ENCODE data around the gene BRD7.

The BRD7 gene

DNA sequence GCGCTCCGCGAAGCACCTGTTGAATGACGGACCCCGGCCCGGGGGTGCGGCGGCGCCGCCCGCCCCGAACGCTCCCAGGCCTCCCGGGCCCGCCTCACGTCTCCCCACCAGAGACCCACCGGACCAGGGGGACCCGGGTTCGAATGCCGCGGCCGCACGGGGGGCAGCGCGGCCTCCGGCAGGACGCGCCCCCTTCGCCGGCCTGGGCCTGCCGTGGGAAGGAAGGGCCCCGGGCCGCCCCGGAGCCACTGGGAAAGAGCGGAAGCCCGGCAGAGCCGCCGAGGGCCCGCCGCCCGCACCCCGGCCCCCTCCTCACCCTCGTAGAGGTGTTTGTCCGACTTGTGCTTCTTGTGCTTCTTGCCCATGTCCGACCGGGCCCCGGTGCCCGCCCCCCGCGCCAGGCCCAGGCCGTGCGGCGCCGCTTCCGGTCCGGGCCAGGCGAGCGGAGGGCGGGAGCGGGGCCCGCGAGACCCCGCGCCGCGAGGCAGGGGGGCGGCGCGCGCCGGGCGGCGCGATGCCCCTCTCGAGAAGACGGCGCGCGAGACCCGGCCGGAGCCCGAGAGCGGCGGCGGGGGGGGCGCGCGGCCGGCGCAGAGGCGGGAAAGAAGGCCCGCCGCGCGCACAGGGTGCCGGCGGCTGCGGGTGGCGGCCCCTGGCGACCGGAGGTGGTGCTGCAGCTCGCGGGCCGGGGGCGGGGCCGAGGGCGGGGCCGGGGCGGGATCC is at the start of gene BRD7:
Gene BRD7, minus strand, starts transcription at position 579 of the 723 bp plus-strand sequence. Its CDS starts 214 bp downstream, at position 365.
- DNase-seq, result no peak

DNA sequence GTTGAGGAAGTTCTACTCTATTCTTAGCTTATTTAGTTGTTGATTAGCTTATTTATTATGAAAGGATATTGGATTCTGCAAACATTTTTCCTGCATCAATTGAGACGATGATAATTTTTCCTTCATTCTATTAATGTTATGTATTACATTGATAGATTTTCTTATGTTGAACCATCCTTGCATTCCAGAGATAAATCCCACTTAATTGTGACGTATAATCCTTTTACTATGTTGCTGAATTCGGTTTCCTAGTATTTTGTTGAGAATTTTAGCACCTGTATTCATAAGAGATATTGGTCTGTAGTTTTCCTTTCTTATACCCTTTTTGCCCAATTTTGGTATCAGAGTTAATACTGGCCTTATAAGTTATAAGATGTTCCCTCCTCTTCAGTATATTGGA is 47.6 kb upstream of the BRD7 start:
- DNase-seq, result no peak

DNA sequence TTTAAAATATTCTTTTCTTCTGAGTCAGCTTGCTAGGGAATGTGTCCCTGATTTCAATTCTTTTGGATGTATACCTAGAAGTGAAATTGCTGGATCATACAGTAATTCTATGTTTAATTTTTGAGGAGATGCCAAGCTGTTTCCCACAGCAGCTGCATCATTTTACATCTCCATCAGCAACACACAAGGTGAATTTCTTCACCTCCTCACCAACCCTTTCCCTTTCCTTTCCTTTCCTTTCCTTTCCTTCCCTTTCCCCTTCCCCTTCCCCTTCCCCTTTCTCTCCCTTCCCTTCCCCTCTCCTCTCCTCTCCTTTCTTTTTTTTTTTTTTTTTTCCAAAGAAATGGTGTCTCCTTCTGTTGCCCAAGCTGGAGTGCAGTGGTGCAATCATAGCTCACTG is 45.4 kb upstream of the BRD7 start:
- no peak for DNase-seq

DNA sequence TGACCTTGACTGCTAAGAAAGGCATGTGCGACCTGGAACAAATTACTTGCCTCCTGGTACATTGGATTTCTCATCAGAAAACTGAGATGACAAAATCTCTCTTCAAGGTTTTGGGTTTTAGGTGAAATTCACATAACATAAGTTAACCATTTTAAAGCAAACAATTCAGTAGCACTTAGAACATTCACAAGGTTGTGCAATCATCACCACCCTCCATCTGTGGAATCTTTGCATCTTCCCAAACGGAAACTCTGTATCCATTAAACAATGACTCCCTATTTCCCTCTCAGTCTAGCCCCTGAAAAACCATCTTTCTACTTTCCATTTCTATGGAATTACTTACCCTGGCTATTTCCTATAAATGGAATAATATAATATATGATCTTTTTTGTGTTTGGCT is 42.2 kb upstream of the BRD7 start:
- no peak for DNase-seq

DNA sequence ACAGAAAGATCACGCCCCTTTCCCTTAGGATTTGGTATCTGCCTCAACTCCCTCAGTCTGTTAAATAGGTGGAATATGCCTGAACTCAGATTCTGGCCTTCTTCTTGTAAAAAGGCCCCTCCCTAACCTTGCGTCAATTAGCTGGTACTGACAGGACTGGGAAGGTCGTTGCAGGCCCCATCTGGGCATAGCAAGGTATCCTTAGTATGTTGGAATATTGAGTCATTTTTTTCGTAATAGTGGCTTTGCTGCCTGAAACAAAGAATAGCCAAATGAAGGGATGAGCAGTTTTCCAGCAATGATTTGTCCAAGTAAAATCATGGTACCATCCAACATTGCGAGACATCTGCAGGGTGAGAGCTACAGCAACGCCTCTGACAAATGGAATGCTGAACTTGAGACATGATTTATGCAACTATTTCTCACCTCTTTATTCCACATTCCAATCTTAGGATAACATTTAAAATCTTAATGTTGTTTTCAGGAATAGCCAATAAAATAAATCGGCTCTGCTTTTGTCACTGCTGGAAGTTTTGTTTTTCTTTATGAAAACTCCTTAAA is 39.3 kb upstream of the BRD7 start:
- no peak for DNase-seq

DNA sequence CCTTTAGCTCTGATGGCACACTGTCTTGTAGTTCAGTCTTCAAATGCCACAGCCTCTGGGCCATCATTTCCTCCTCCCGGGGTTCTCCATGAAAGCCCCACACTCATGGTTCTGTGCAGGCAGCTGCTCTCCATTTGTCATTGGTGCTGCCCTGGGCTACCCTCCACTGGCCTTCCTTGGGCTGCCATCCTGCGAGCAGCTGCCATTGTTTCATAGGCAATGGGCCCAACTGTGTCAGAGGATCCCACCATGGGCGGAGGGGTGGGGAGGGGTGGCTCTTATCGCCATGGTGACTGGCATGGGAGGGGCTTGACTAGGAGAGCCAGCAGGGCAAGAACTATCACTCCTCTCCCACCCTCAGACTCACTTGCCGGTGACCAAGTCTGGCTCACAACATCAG is 38.6 kb upstream of the BRD7 start:
- no peak for DNase-seq

DNA sequence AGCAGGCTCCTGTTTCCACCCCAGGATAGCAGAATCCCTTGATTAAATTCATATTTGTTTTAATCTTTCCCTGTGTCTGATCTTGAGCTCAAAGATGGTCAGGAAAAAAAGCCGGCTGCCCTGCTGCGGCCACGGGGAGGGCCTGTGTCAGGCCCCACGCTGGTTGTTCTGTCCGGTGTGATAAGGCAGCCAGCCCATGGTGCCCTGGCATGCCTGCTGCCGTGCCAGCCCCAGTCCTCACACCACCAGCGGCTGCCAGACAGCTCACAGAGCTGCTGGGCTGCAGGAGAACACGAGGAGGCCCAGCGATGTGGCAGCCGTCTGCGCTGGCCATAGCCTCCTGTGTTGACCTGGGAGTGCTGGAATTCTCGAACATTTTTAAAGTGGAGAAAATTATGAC is 34.7 kb upstream of the BRD7 start:
- DNase-seq, result no peak

DNA sequence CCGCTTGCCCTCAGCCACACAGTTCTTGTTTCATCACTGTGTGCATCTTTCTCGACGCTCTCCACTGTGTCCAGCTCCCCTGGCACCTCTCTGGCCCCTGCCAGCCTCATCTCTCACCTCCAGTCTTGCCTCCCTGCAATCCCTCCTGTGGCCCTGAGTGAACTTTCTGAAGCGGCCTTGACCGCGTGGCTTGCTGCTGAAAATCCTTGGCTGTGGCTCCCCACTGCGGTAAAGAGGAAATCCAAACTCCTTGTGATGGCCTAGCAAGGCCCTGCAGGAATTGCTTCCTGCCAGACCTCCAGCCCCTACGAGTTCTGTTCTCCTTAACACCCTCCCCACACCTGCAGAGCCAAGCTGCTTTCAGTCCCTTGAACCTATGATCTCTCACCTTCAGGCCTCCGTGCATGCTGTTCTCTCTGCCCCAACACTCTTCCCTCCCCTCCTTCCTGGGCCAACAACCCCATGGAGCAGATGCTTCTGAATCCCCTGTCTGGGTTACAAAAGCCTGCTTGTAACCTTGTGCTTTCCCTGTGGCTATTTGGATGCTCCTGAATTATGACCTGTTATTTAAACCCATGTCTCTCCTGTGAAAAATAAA is 33.6 kb upstream of the BRD7 start:
- no peak for DNase-seq

DNA sequence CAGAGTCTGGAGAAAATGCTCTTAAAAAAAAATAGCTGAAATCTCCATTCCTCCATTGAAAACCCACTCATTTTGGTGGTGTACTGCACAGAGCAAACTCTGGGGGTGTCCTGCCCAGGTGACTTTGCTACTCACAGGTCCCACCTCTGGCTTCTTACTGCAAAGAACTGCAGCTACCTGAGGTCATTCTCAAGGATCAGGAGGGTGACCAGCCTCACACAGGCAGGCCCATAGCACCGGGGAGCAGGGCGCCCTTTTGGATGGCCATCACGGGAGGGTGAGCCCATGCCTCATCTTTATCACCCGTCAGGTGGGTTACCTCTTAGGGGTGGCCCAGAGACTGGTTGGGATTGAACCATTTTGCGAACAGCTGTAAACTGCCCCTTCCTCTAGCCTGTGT is 32.6 kb upstream of the BRD7 start:
- no peak for DNase-seq

DNA sequence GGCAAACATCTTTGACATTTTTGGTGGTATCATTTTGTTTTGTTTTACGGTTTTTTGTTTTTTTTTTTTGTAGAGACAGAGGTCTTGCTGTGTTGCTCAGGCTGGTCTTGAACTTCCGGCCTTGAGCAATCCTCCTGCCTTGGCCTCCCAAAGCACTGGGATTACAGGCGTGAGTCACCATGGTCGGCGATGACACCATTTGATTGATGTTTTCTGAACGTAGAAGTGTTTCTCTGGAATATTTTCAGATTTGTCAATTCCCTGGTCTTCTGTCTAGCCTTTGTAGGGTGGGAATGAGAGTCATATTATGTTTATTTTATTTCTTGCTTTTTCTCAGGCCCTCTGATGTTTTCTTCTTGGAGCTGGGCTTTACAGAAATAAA is 32.2 kb upstream of the BRD7 start:
- DNase-seq, result no peak

DNA sequence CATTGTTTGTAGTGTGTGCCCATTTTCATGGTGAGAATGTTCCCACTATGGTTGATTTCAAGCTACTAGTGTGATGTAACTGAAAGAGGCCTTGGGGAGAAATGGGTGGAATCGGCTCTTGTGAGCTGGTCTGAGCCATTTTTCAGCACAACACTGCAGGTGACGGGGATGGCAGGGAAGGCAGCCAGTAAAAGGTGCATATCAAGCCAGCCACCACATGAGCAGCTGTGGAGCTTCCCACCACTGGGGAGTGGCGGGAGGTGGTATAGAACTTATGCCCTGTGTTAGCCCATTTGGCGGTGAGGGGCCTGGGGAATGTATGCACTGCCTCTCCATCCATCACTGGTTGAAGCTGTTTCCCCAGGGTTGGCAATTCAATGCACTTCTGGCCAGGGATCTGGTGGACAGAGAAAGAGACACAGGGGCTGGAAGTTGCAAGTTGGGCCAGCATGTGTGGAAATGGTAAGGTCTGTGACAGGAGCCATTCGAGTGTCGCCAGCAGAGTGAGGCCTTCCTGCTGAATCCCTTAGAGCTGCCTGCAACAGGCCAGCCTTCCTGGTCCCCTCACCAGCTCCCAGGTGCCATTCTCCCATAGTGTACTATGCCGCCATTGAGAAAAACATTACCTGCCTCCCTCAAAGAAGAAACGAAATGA is 31.7 kb upstream of the BRD7 start:
- DNase-seq, result no peak

DNA sequence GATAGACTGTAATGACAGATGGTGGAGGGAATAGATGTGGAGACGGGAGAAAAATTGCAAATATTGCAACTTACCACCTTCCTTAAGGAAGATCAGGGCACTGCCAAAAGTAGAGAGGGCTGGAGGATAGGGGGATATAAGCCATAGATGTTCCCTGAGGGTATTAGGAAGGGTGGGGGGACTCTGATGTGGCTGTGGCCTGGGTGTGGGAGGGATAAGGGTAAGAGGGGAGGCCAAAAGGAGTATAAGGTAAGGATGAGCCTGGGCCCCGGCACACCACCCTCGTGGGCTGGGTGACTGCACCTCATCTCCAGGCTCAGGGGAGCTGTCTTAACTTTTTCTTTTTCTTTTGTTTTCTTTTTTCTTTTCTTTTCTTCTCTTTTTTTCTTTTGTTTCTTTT is 30.6 kb upstream of the BRD7 start:
- DNase-seq, result no peak

DNA sequence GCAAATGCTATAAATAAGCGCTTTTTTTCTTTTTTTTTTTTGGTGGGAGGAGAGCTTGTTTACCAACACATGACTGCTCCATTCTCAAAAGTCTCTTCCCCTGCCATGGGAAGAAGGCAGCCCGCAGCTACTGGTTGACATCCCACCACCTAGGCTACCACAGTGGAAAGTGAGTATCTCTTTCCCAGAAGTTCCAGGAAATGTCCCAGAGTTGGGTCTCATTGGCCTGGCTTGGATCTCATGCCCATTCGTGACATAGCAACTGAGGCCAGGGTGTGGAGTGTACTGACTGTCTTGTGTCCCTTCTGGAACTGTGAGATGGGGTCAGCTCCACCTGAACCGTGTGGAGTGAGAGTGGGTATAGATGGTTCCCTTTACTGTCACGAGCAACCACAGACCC is 29.5 kb upstream of the BRD7 start:
- no peak for DNase-seq

DNA sequence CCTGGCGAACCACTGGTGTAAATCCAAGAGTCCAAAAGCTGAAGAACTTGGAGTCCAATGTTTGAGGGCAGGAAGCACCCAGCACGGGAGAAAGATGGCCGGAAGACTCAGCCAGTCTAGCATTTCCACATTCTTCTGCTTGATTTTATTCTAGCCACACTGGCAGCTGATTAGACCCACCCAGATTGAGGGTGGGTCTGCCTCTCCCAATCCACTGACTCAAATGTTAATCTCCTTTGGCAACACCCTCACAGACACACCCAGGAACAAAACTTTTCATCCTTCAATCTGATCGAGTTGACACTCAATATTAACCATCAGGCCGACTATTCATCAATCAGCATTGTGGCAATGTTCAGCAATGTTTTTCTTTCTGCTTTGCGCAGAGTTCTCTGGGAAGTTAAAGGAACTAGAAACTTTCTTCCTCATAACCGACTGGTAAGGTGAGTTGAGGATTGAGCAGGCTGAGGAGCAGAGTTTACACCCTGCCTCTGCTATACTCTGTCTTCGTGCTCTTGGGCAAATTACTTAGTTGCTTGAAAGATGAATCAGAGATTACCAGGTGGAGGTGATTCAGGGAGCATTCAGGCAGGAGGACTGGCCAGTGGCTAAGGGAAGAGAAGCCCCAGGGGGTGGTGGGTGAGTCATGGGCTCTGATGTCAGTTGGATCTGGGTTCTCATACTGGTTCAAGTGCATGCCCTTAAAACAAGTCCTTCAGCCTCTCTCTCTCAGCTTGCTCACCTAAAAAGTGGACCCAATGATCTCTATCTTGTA is 28.2 kb upstream of the BRD7 start:
- no peak for DNase-seq

DNA sequence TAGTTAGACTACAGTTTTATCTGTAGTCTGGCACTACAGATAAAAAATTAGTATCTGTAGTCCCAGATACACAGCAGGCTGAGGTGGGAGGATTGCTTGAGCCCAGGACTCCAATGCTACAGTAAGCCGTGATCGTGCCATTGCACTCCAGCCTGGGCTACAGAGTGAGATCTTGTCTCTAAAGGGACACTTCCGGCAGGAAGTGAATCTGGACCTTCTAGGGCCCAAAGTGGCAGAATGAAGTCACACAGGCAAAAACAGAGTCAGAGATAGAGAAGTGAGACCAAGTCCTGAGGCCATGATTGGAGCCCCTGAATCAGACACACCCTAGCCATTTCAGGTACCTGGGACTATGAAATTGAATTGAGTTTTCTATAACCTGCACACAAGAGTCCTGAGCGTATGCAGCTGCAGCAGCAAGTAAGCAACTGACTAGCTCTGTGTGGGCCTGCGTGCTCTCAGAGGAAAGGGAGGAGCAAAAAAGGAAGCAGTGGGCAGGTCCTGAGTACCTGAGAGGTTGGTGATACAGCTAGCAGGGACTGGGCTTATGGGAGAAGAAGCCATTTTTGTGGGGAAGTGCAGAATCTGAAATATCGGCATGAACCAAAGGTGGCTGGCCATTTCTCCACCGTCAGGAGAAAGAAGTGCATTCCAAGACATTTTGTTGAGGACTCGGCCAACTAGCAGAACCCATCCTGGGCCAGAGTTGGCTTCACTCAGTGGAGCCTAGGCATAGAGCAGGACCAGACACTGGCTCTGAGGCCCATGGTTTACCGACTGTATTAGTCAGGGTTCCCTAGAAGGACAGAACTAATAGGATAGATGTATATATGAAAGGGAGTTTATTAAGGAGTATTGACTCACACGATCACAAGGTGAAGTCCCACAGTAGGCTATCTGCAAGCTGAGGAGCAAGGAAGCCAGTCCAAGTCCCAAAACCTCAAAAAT is 27.2 kb upstream of the BRD7 start:
- DNase-seq, result no peak

DNA sequence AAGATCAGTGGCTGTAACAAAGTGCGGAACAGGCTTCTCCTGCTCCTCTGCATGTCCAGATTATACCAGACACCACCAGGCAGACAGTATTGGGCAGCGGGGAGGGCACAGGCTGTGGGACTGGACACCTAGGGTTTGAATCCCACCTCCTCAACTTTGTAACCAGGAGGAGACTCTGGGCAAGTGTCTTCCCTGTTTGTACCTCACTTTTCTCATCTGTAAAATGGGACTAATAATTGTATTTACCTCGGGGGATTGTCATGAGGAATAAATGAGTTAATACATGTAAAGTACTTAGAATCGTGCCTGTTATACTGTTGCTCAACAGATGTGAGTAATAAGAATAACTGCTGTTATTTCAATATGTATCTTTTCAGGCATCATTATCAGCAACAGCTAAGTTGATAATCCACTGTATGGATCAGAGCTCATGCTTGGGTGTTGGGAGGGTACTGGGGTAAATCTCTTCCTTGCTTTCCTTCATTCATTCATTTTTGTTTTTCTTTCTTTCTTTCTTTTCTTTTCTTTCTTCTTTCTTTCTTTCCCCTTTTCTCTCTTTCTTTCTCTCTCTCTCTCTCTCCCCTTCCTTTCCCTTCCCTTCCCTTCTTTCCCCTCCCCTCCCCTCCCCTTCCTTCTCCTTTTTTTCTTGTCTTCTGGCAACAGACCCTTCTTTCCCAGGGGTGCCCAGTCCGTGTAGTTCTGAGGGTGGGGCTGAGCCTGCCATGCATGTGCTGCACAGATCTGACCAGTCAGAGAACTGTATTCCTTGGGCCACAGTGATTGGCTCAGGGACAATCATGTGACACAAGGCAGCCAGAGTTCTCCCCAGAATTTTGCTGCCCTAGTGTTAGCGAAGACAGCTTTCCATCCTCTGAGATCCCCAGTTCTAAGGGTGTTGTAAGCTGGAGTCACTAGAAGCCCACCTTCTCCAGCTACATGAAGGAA is 25.3 kb upstream of the BRD7 start:
- no peak for DNase-seq

DNA sequence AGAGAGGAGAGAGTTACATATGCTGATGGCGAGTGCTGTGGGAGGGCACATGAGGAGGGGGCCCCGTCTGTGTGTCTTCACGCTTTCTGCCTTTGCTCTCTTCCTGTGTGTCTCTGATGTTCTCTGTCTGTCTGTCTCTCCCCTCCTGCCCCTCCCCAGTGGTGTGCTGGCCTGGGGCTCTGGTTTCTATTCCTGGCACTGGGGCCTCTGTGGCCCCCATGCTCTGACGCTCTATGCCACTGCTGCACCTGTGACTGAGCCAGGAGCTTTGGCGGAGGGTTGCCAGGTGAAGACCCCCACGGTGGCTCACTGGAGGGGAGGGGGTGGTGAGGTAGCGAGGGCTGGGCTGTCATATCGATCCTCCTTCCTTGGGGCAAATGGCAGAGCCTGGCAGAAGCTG is 24.6 kb upstream of the BRD7 start:
- no peak for DNase-seq

DNA sequence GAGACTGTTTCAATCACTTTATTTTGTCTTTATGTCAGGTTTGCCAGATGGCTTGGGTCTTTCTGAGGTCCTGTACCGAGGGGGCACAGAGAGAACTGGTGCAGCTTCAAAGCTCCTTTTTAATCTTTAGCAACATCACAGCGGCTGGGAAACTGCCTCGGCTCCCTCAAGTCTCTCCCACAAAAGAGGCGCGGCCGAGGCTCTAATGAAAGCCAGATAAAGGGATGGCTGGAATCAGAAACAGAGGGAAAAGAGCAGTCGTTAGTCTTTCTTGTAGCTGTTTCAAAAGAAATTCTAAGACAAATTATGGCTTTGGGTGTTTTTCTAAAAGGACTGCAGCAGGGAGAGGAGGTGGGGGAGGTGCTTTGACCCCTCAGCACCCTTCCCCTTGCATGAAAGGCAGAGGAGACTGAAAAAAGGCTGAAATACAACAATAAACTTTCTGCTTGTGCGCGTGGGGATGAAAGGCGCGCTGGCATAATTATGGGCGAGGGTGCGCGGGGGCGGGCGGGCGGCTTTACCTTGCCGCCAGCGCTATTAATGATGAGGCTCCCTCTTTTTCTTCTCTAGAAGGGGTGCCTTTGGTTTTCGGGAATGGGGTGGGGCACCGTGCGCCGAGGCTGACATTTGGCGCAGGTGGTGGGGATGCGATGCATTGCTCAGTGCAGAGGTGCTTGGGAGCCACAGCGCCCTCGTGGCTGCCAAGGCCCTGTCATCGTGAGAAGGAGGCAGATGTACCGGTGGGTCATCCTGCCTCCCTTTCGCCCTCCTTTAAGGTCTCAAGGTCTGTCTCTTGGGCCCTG is 22.3 kb upstream of the BRD7 start:
- DNase-seq, result no peak

DNA sequence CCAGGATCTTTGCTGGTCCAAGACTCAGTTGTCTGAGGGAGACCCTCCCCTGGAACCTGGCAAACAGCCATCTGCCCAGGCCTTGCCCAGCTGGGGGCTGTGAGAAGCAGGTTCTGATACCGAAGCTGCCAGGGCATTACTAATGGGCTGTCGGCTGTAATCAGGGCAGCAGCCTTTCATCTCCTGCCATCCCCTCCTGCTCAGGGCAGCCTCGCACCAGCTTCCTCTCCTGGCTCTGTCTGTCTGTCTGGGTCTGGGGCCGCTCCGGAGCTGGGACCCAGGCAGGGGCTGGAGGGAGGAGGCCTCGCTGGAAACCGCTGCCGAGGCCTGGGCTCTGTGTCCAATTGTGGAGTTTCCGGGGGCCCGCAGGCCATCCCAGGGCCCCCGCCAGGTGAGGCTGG is 21.6 kb upstream of the BRD7 start:
- no peak for DNase-seq

DNA sequence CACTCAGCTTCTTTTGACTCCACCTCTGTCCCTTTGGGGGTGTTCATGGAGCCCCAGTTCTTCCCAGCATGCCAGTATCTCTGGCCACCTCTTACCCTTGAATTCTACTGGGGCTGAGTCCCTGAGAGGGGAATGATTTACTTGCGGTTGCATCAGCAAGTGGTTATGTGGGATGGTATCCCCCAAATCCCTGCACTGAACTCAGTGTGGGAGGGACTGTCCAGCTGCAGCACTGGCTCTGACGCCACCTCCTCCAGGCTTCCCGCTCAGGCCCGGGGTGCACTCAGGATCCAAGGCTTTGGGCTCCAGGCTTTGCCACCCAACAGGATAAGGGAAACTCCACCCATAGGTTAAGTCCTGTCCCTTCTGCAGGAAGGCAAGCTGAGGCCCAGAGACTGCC is 21.1 kb upstream of the BRD7 start:
- no peak for DNase-seq
